ENCODE measurements around the gene CSHL1.
"Not testable (repeated sequence)": the region's sequence is repeated elsewhere in the genome, so short reads cannot be mapped to it uniquely, and the experiment has no call there.

- TF ChIP-seq CREB3 (tag; conservative IDR thresholded peaks at IDR 0.05; ENCODE audit: low read depth); KLF16 (IDR thresholded peaks at IDR 0.05); ATF7 (IDR thresholded peaks at IDR 0.05); PHF8 (IDR thresholded peaks at IDR 0.05; ENCODE audit: borderline replicate concordance, low read length); CTCF (IDR thresholded peaks at IDR 0.05 in 2 of 3, conservative IDR thresholded peaks at IDR 0.05 in 1 of 3; ENCODE audit: insufficient read depth in 2 of 3, low read depth in 1 of 3, low read length in 3 of 3): not testable (repeated sequence)
Observed at GRCh38 chr17:63882626-63883126, 28.4 kb downstream of the CSHL1 start.

All from K562 (cell line).